H4 (cell line): ENCODE data around the gene VGLL4. TPM values are rescaled to one million over a fixed set of nuclear protein-coding genes. Genes with fewer than 3 reads are reported as not detected.
"Not testable (repeated sequence)": the region's sequence is repeated elsewhere in the genome, so short reads cannot be mapped to it uniquely, and the experiment has no call there.

Experiments used
- DNase-seq: peaks from one replicate; pipeline ENCODE4 v3.0.0-alpha.2; 2015; ENCODE audit warnings: low spot score
- total RNA-seq: library from RNA; depleted of rRNA; stranded (reverse); fragments of >200 nt; shearing (Covaris generic); gene quantifications from 2 replicates; pipeline ENCODE4 v1.2.3, GENCODE V29; 2014

The VGLL4 gene
- total RNA-seq, 1 experiment from 2014 or later, result 30.8 TPM

GRCh38 chr3:11535243-11535960 is 108.3 kb downstream of the VGLL4 start:
- no peak for DNase-seq

- DNase-seq, result no peak
Measured at GRCh38 chr3:11534793-11535101, 109.0 kb downstream of the VGLL4 start.

GRCh38 chr3:11534011-11534792 is 109.5 kb downstream of the VGLL4 start:
- DNase-seq, result no peak

GRCh38 chr3:11532931-11533391 is 110.8 kb downstream of the VGLL4 start:
- DNase-seq, result no peak

- no peak for DNase-seq
Measured at GRCh38 chr3:11530153-11530721, 113.5 kb downstream of the VGLL4 start.

GRCh38 chr3:11529281-11529680 is 114.4 kb downstream of the VGLL4 start:
- no peak for DNase-seq

- not testable (repeated sequence) for DNase-seq
Measured at GRCh38 chr3:11526121-11526520, 117.6 kb downstream of the VGLL4 start.

- DNase-seq, result no peak
Measured at GRCh38 chr3:11523572-11524101, 120.1 kb downstream of the VGLL4 start.

- DNase-seq, result no peak
Measured at GRCh38 chr3:11522953-11523571, 120.7 kb downstream of the VGLL4 start.

GRCh38 chr3:11522398-11522715 is 121.4 kb downstream of the VGLL4 start:
- DNase-seq, result no peak

- no peak for DNase-seq
Measured at GRCh38 chr3:11521167-11521566, 122.5 kb downstream of the VGLL4 start.

- DNase-seq, result no peak
Measured at GRCh38 chr3:11517601-11518000, 126.1 kb downstream of the VGLL4 start.

GRCh38 chr3:11514191-11514821 is 129.4 kb downstream of the VGLL4 start:
- DNase-seq, result peak; percentile 72

GRCh38 chr3:11513817-11514135 is 129.9 kb downstream of the VGLL4 start:
- no peak for DNase-seq

- DNase-seq, result not testable (repeated sequence)
Measured at GRCh38 chr3:11513125-11513816, 130.4 kb downstream of the VGLL4 start.

GRCh38 chr3:11511606-11512005 is 132.1 kb downstream of the VGLL4 start:
- not testable (repeated sequence) for DNase-seq

- no peak for DNase-seq
Measured at GRCh38 chr3:11510356-11510755, 133.4 kb downstream of the VGLL4 start.

GRCh38 chr3:11510001-11510340 is 133.7 kb downstream of the VGLL4 start:
- no peak for DNase-seq

- DNase-seq, result peak; percentile 97
Measured at GRCh38 chr3:11509173-11510000, 134.3 kb downstream of the VGLL4 start.

- DNase-seq, result no peak
Measured at GRCh38 chr3:11508346-11509172, 135.2 kb downstream of the VGLL4 start.
